ENCODE measurements around the gene CENPW. TPM values are rescaled to one million over a fixed set of nuclear protein-coding genes. Genes with fewer than 3 reads are reported as not detected.
A peak's percentile ranks its signal among the peaks of the same experiment; 100 is the strongest.

Gene CENPW
- polyA plus RNA-seq, 1 experiment, result 6.5 TPM

- TF ChIP-seq CTCF (IDR thresholded peaks at IDR 0.05; ENCODE audit: insufficient read depth, low read depth, low read length), result no peak
- Histone ChIP-seq H3K27me3 (ENCODE audit: control insufficient read depth, insufficient read depth, low read length) (no peaks in the 10 kb centered on the region), H3K4me3 (ENCODE audit: low read depth, low read length) (no peak overlapping the region), H3K36me3 (ENCODE audit: control insufficient read depth, insufficient read depth, low read length) (no peaks in the 10 kb centered on the region)
- CTCF ChIA-PET, result no interaction called here
- POLR2A ChIA-PET, result no interaction called here
- DNase-seq (ENCODE audit: low read depth), result peak; percentile 12
These were observed 32.1 kb upstream of the CENPW start for GRCh38 chr6:126307849-126308248.

GRCh38 chr6:126308362-126308761 is 31.6 kb upstream of the CENPW start:
- POLR2A ChIA-PET, result no interaction called here
- H3K27me3 ChIP-seq (ENCODE audit: control insufficient read depth, insufficient read depth, low read length), result no peaks in the 10 kb centered on the region
- no peak for TF ChIP-seq CTCF (IDR thresholded peaks at IDR 0.05; ENCODE audit: insufficient read depth, low read depth, low read length)
- no peak for DNase-seq (ENCODE audit: low read depth)
- H3K36me3 ChIP-seq (ENCODE audit: control insufficient read depth, insufficient read depth, low read length), result no peaks in the 10 kb centered on the region
- H3K4me3 ChIP-seq (ENCODE audit: low read depth, low read length), result no peak overlapping the region
- CTCF ChIA-PET, result no interaction called here

- Histone ChIP-seq H3K27me3 (ENCODE audit: control insufficient read depth, insufficient read depth, low read length) (no peaks in the 10 kb centered on the region), H3K36me3 (ENCODE audit: control insufficient read depth, insufficient read depth, low read length) (no peaks in the 10 kb centered on the region), H3K4me3 (ENCODE audit: low read depth, low read length) (no peak overlapping the region)
- no peak for DNase-seq (ENCODE audit: low read depth)
- peak; percentile 25; the same call in 1 of the 2 replicates for TF ChIP-seq CTCF (IDR thresholded peaks at IDR 0.05; ENCODE audit: insufficient read depth, low read depth, low read length)
- CTCF ChIA-PET, result no interaction called here
- POLR2A ChIA-PET, result no interaction called here
These were observed 27.8 kb upstream of the CENPW start for GRCh38 chr6:126312013-126312665.

GRCh38 chr6:126313941-126314340 is 26.0 kb upstream of the CENPW start:
- Histone ChIP-seq H3K27me3 (ENCODE audit: control insufficient read depth, insufficient read depth, low read length) (no peaks in the 10 kb centered on the region), H3K36me3 (ENCODE audit: control insufficient read depth, insufficient read depth, low read length) (no peaks in the 10 kb centered on the region), H3K4me3 (ENCODE audit: low read depth, low read length) (no peak overlapping the region)
- no peak for DNase-seq (ENCODE audit: low read depth)
- ChIA-PET POLR2A (no interaction called here), CTCF (no interaction called here)
- TF ChIP-seq CTCF (IDR thresholded peaks at IDR 0.05; ENCODE audit: insufficient read depth, low read depth, low read length), result no peak

- no peak for DNase-seq (ENCODE audit: low read depth)
- CTCF ChIA-PET, result no interaction called here
- POLR2A ChIA-PET, result no interaction called here
- no peak for TF ChIP-seq CTCF (IDR thresholded peaks at IDR 0.05; ENCODE audit: insufficient read depth, low read depth, low read length)
- no peaks in the 10 kb centered on the region for H3K27me3 ChIP-seq (ENCODE audit: control insufficient read depth, insufficient read depth, low read length)
- H3K36me3 ChIP-seq (ENCODE audit: control insufficient read depth, insufficient read depth, low read length), result no peaks in the 10 kb centered on the region
- no peak overlapping the region for H3K4me3 ChIP-seq (ENCODE audit: low read depth, low read length)
These were observed 21.1 kb upstream of the CENPW start for GRCh38 chr6:126318797-126319196.

Data from BJ (cell line).